GM21529 (cell line): Measurements from ENCODE around the gene DBNDD2.

ENCODE experiments used
- ATAC-seq: cut with Tn5 transposase; IDR thresholded peaks from one replicate; pipeline ENCODE4 v1.9.1; 2021; ENCODE audit not compliant: unreplicated experiment

Gene DBNDD2

GRCh38 chr20:45415822-45416637 lies 7.9 kb downstream of the DBNDD2 start, which contains the start of gene PIGT:
PIGT (plus strand) TSS chr20:45416141; CDS start chr20:45416157, 16 bp downstream.
- ATAC-seq: peak; percentile 78

DNA sequence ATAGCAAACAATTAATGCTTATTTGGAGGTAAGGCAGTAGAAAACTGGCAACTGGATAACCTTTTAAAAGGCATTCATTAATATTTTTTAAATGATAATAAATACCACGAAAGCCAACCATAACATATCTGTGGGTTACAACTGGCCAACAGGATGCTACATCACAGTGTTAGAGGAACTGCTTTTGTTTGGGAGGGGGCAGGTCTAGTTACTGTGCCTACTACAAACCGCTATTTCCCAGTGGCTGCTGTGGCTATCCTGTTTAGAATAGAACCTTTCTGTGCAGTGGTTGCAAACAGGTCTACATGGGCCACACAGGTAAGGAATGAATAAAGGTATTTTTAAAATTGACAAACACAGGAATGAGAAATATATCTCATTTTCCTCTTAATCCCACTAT lies 8.8 kb downstream of the DBNDD2 start:
- ATAC-seq: no peak

DNA sequence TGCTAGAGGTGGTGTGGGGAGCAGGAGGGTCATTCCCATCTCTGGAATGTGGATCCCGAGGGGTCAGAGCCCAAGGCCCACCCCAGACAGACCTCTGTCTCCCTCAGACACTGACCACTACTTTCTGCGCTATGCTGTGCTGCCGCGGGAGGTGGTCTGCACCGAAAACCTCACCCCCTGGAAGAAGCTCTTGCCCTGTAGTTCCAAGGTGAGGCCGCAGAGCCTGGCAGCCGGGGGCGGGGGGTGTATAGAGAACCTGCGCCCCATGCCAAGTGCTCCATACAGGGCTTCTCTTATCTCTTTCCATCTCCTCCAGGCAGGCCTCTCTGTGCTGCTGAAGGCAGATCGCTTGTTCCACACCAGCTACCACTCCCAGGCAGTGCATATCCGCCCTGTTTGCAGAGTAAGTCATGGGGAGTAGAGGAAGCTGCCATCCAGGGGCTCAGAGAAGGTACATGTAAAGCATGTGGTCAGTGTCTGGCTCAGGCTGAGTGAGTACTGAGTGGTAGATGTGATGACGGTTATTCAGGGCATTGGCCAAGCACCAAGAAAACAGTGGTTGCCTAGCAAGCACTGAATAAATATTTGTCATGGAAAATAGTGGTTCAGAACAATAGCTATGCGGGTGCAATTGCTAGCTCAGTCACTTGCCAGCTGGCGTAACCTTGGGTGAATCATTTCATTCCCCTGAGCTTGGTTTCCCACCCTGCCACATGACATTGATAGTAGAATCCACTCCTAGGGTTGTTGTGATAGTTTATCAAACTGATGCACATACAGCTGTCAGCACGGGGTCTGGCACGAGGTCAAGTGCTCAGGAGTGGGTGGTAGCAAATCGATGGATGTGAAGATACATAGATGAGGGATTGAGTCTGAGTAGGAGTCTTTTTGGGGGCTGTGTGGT lies 11.4 kb downstream of the DBNDD2 start:
- ATAC-seq: peak; percentile 68

GRCh38 chr20:45420125-45420524 lies 12.0 kb downstream of the DBNDD2 start:
- ATAC-seq: no peak

DNA sequence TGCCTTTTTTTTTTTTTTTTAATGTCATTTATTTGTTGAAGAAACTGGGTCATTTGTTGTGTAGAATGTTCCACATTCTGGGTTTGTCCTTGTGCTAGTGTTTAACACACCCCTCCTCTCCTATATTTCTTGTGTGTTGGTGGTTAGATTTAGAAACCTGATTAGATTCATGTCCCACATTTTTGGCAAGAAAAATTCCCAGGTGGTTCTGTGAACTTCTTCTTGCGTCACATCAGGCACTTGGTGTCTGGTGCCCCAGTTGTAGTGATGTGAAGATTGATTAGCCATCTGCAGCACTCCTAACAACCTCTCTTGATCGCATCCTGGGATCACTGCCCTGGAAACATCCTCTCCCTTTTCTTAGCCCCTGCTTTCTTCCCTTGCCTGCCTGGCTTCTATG lies 15.6 kb downstream of the DBNDD2 start:
- ATAC-seq: no peak

DNA sequence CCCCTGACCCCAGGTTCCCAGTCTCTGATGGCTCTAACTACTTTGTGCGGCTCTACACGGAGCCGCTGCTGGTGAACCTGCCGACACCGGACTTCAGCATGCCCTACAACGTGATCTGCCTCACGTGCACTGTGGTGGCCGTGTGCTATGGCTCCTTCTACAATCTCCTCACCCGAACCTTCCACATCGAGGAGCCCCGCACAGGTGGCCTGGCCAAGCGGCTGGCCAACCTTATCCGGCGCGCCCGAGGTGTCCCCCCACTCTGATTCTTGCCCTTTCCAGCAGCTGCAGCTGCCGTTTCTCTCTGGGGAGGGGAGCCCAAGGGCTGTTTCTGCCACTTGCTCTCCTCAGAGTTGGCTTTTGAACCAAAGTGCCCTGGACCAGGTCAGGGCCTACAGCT lies 17.5 kb downstream of the DBNDD2 start:
- no peak for ATAC-seq

DNA sequence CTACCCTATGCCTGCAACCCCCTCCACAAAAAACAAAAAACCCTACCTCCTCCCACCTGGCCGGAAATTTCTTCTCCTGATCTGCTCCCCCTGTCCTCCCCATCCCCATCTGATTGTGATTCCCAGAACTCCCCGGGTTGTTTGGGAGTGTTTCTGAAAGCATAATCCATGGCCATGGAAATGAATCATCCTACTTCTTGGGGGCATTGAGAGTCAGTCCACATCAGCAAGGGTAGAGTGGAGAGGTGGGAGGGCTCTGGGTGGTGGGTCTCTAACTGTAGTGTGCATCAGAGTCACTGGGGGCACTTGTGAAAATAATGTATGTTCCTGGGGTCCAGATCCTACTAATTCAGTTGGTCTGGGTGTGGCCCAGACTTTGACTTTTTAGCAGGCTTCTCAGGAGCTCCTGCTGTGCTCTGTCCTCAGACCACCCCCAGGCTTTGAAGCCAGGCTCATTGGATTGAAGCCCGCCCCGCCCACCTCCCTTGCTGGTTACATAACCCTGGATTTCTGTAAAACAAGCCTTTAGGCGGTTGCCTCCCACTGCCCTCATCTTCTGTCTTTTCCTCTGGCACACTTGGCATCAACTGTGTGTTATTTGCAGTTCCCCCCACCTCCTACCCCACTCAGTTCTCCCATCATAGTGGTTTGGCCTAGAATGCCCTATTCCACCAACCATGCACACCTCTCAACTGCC lies 18.4 kb downstream of the DBNDD2 start:
- no peak for ATAC-seq

- ATAC-seq: no peak
These were observed 19.4 kb downstream of the DBNDD2 start for GRCh38 chr20:45427236-45428149.

- ATAC-seq: no peak
These were observed 21.5 kb downstream of the DBNDD2 start for GRCh38 chr20:45429618-45430017.

GRCh38 chr20:45432294-45432693 lies 24.2 kb downstream of the DBNDD2 start:
- peak; percentile 74 for ATAC-seq

- no peak for ATAC-seq
These were observed 25.2 kb downstream of the DBNDD2 start for GRCh38 chr20:45433316-45433715.

DNA sequence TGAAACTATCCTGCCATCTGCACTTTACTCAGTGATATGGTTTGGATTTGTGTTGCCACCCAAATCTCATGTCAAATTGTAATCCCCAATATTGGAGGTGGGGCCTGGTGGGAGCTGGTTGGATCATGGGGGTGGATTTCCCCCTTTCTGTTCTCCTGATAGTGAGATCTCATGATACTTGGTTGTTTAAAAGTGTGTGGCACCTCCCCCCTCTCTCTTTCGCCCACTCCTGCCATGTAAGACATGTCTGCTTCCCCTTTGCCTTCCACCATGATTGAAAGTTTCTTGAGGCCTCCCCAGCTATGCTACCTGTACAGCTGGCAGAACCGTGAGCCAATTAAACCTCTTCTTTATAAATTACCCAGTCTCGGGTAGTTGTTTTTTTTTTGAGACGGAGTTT lies 25.9 kb downstream of the DBNDD2 start:
- ATAC-seq: no peak

DNA sequence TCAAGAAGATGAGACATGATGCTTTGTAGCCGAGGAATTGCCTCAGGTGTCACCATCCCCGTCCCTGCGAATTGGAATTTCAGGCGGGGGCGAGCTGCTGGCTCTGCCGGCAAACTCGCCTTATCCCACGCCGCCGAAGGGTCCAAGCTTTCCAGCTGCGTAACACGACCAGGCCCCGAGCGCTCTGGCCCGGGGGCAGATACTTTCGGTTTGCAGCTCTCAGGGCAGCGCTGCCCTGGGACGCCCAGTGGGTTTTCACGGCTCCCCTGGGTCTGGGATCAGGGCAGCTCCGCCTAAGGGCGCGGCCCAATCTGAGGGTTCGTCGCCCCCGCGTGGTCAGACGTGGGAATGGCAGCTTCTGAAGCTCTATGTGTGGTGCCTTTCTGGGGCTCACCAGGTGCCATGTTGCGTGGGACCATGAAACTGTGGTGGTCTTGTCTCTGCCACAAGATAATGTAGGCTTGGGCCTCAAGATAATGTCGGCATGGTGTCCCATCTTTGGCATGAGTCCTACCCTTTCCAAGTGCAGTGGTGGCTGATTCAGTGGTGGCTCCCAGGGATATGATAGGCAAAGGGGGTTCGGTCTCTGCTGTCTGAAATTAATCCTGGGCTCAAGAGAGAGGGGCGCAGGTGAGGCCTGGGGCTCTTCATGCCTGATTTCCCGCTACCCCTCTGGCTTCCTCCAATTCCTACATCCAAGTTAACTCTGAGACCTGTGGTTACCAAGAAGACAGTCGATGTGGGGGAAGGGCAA lies 28.8 kb downstream of the DBNDD2 start:
- ATAC-seq: peak; percentile 69

DNA sequence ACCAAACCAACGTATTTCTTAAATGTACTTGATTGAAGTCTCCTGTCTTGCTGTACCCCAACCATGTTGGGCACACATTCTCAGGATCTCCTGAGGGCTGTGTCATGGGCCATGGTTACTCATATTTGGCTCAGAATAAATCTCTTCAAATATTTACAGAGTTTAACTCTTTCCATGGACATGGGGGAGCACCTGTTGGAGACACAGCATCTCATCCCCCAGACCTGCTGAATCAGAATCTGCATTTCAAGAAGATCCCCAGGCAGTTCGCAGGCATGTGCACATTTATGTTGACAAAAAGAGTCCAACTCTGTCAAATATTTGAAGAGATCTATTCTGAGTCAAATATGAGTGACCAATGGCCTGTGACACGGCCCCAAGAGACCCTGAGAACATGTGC lies 32.3 kb downstream of the DBNDD2 start:
- ATAC-seq: no peak

DNA sequence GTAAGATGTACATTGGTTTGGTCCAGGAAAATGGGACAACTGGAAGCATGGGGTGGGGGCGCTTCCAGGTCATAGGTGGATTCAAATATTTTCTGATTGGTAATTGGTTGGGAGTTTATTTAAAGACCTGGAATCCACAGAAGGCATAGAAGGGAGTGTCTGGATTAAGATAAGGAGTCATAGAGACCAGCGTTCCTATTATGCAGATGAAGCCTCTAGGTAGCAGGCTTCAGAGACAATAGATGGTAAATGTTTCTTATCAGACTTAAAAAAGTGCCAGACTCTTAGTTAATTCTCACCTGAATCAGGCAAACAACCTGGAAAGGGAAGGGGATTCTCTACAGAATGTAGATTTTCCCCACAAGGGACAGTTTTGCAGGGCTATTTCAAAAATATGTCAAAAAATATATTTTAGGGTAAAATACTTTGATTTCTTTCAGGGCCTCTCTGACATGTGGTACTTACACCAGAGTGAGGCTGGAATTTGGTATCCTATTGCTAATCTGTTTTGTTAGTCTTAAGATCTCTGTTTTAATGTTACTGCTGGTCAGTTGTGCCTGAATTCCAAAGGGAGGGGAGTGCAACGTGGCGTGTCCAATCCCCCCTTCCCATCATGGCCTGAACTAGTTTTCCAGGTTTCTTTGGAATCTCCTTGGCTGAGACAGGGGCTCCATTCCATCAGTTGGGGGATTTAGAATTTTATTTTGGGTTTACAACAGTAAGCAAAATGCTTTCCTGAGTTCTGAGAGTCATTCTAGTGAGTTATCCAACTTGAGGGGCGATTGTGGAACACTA lies 33.0 kb downstream of the DBNDD2 start:
- ATAC-seq: no peak

DNA sequence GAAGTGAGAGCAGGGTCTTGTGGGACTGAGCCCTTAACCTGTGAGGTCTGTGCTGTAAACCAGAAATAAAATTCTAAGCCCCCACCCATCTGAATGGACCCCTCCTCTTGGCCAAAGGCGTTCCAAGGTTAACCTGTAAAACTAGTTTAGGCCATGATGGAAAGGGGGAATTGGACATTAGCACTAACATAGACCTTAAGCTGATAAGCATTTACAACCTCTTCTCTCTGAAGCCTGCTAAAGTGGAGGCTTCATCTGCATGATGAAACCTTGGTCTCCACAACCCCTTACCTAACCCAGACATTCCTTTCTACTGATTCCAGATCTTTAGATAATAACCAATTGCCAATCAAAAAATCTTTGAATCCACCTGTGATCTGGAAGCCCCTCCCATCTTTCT lies 33.7 kb downstream of the DBNDD2 start:
- ATAC-seq: no peak

DNA sequence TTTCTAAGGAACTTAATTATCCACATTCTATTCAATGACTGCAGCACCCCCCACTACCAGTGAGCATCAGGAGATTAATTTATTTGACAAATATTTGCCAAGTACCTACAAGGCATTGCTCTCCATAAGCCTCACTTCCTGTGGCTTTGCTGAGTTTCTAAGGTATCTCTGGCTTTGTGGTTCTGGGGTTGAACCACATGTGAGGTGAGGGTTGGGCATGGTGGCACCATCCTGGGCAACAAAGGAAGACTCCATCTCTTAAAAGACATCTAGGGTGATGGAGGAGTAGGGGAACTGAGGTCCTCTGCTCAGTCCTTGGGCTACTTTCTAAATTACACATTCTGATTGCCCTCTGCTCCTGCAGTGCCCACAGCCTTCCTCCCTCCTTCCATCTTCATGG lies 36.0 kb downstream of the DBNDD2 start:
- no peak for ATAC-seq

DNA sequence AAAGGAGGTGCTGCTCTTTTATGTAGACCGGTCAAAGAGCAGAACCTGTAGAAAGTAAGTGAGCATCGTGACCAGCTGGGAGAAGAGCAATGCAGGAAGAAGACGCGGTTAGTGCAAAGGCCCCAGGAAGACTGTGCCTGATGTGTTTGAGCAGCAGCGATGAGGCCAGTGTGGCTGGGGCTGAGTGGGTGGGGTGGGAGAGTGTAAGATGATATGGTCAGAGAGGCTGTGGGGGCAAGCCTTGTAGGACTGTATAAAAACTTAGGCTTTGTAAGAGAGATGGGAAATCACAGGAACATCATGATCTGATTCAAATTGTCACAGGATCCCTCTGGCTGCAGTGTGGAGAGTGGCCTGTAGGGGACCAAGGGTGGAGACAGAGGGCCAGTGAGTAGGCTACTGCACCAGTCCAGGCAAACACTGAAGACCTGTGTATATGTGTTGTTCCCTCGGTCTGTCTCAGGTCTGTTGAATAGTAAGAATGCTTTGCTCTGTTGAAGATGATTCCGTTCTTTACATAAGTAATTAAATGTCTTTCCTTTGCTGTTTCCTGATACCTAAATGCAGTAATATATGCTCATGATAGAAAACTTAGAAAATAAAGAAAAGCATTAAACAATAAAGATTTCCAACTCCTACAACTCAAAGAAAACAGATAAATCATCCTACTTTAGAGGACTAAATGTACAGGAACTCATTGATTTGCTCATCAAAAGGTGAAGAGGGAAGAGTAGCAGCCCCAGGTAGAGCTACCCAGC lies 37.9 kb downstream of the DBNDD2 start:
- ATAC-seq: peak; percentile 56
